Activated CD8-positive, alpha-beta memory T cell treated with anti-CD3 and anti-CD28 coated beads for 36 hours (primary cell): ENCODE data around the gene KAT6B. TPM values are rescaled to one million over a fixed set of nuclear protein-coding genes. Genes with fewer than 3 reads are reported as not detected.

Experiments used
- CTCF ChIA-PET: fragments of 350-600 bp; sonication (Branson Sonifier 250); formaldehyde crosslinking; loops from one replicate; lab custom pipeline; 2021; ENCODE audit warnings: antibody characterized with exemption; lab: Charles Lee
- POLR2A ChIA-PET: fragments of 350-600 bp; sonication (Branson Sonifier 250); formaldehyde crosslinking; loops from one replicate; lab custom pipeline; 2021; ENCODE audit warnings: antibody characterized with exemption; lab: Charles Lee
- total RNA-seq, 2 experiments: library from RNA; stranded (reverse); gene quantifications; one replicate each; pipeline ENCODE4 v1.2.3, GENCODE V29; 2021

Gene KAT6B
- total RNA-seq, 2 experiments from 2014 or later: 20.2 to 20.8 TPM

- POLR2A ChIA-PET: no interaction called here
- CTCF ChIA-PET: no interaction called here
Observed at GRCh38 chr10:75061709-75062505, 235.5 kb downstream of the KAT6B start.

- ChIA-PET POLR2A (no interaction called here), CTCF (no interaction called here)
Observed at GRCh38 chr10:75062506-75063299, 236.3 kb downstream of the KAT6B start.

GRCh38 chr10:75063461-75064230, 237.2 kb downstream of the KAT6B start:
- POLR2A ChIA-PET: no interaction called here
- CTCF ChIA-PET: no interaction called here

- ChIA-PET CTCF (no interaction called here), POLR2A (no interaction called here)
Observed at GRCh38 chr10:75065076-75065475, 238.7 kb downstream of the KAT6B start.

GRCh38 chr10:75066271-75066670, 239.9 kb downstream of the KAT6B start:
- POLR2A ChIA-PET: no interaction called here
- CTCF ChIA-PET: no interaction called here

GRCh38 chr10:75067272-75067671, 240.9 kb downstream of the KAT6B start:
- ChIA-PET POLR2A (no interaction called here), CTCF (interaction anchor here (0.8 kb wide), 1 partner anchor 47 kb away, joined by 3 read pairs; no protein-coding TSS in a partner anchor)

- ChIA-PET CTCF (no interaction called here), POLR2A (no interaction called here)
Observed at GRCh38 chr10:75068523-75068922, 242.1 kb downstream of the KAT6B start.

- CTCF ChIA-PET: no interaction called here
- POLR2A ChIA-PET: interaction anchor here (0.7 kb wide), 1 partner anchor 57 kb away, joined by 4 read pairs; no protein-coding TSS in a partner anchor
Observed at GRCh38 chr10:75070476-75070875, 244.1 kb downstream of the KAT6B start.

GRCh38 chr10:75070961-75071428, 244.6 kb downstream of the KAT6B start:
- POLR2A ChIA-PET: no interaction called here
- CTCF ChIA-PET: no interaction called here

GRCh38 chr10:75071756-75072155, 245.4 kb downstream of the KAT6B start:
- ChIA-PET POLR2A (no interaction called here), CTCF (no interaction called here)

- CTCF ChIA-PET: no interaction called here
- POLR2A ChIA-PET: no interaction called here
Observed at GRCh38 chr10:75072727-75073126, 246.3 kb downstream of the KAT6B start.

- POLR2A ChIA-PET: no interaction called here
- CTCF ChIA-PET: no interaction called here
Observed at GRCh38 chr10:75073442-75073841, 247.0 kb downstream of the KAT6B start.

- ChIA-PET CTCF (no interaction called here), POLR2A (no interaction called here)
Observed at GRCh38 chr10:75074711-75075445, 248.5 kb downstream of the KAT6B start.

- CTCF ChIA-PET: no interaction called here
- POLR2A ChIA-PET: no interaction called here
Observed at GRCh38 chr10:75076348-75076747, 249.9 kb downstream of the KAT6B start.

GRCh38 chr10:75079436-75080083, 253.2 kb downstream of the KAT6B start:
- ChIA-PET POLR2A (interaction anchor here (0.6 kb wide), 1 partner anchor 127 kb away, joined by 3 read pairs; no protein-coding TSS in a partner anchor), CTCF (no interaction called here)

- ChIA-PET CTCF (interaction anchor here (0.6 kb wide), 1 partner anchor 114 kb away, joined by 4 read pairs; no protein-coding TSS in a partner anchor), POLR2A (no interaction called here)
Observed at GRCh38 chr10:75080554-75080953, 254.2 kb downstream of the KAT6B start.

- ChIA-PET POLR2A (no interaction called here), CTCF (no interaction called here)
Observed at GRCh38 chr10:75081379-75081778, 255.0 kb downstream of the KAT6B start.
